MCF 10A (cell line): Measurements from ENCODE around the gene KCNC1. TPM values are rescaled to one million over a fixed set of nuclear protein-coding genes. Genes with fewer than 3 reads are reported as not detected.

Source experiments
- BruUV-seq: library from RNA; stranded (reverse); fragments of 400-500 nt; replicated peaks from 2 replicates; lab custom pipeline; 2021; lab: Mats Ljungman, UMichigan
- CTCF ChIA-PET: fragments of 300-600 bp; sonication (Branson Sonifier 250); formaldehyde crosslinking; extraction: SDS; loops from one replicate; lab custom pipeline; 2021; ENCODE audit warnings: antibody characterized with exemption, inconsistent platforms; lab: Yijun Ruan, JAX
- POLR2A ChIA-PET: fragments of 300-600, 350-650 bp; sonication (Branson Sonifier 250); formaldehyde crosslinking; extraction: SDS; loops from one replicate; lab custom pipeline; 2020; ENCODE audit warnings: antibody characterized with exemption, inconsistent platforms; lab: Yijun Ruan, JAX
- DNase-seq: peaks from one replicate; pipeline ENCODE4 v3.0.0-alpha.2; 2018; ENCODE audit not compliant: unreplicated experiment
- H3K27ac Mint-ChIP-seq: one replicate; pipeline ENCODE4 v1.8.0; 2022; ENCODE audit warnings: mild to moderate bottlenecking, low read depth, mixed read lengths; ENCODE audit not compliant: unreplicated experiment
- H3K27me3 Mint-ChIP-seq: one replicate; pipeline ENCODE4 v1.8.0; 2022; ENCODE audit warnings: mixed read lengths; ENCODE audit not compliant: insufficient read depth, unreplicated experiment
- H3K36me3 Mint-ChIP-seq: one replicate; pipeline ENCODE4 v1.8.0; 2022; ENCODE audit warnings: mild to moderate bottlenecking, moderate library complexity, mixed read lengths; ENCODE audit not compliant: insufficient read depth, unreplicated experiment
- H3K4me1 Mint-ChIP-seq: one replicate; pipeline ENCODE4 v1.8.0; 2022; ENCODE audit warnings: mixed read lengths; ENCODE audit not compliant: insufficient read depth, unreplicated experiment
- H3K4me3 Mint-ChIP-seq: one replicate; pipeline ENCODE4 v1.8.0; 2022; ENCODE audit warnings: mild to moderate bottlenecking, moderate library complexity, mixed read lengths; ENCODE audit not compliant: unreplicated experiment
- H3K9me3 Mint-ChIP-seq: one replicate; pipeline ENCODE4 v1.8.0; 2022; ENCODE audit warnings: mixed read lengths; ENCODE audit not compliant: unreplicated experiment
- CTCF ChIP-seq: fragments of 200-600 bp; IDR thresholded peaks from one replicate; pipeline ENCODE4 v1.8.0; 2022; ENCODE audit warnings: antibody characterized with exemption, mild to moderate bottlenecking; ENCODE audit not compliant: unreplicated experiment
- intact Hi-C: fragments of 100-400 bp; cut with micrococcal nuclease; formaldehyde crosslinking; loops from 2 replicates; pipeline ENCODE4 v1.14.1; 2022
- total RNA-seq: library from RNA; stranded (reverse); gene quantifications from 2 replicates; pipeline ENCODE4 v1.2.3, GENCODE V29; 2022

KCNC1 gene
- total RNA-seq, 1 experiment from 2014 or later: not detected

GRCh38 chr11:17694494-17695110 lies 40.0 kb upstream of the KCNC1 start:
- DNase-seq: no peak
- Mint-ChIP-seq H3K4me1 (no peaks in the 10 kb centered on the region), H3K36me3 (no peaks in the 10 kb centered on the region), H3K9me3 (no peaks in the 10 kb centered on the region), H3K27ac (no peak overlapping the region), H3K4me3 (no peak overlapping the region), H3K27me3 (peaks cover 61% of the 10 kb centered on the region)
- no peak for TF ChIP-seq CTCF
- BruUV-seq: no TSS peak
- intact Hi-C loops: no loop called here
- ChIA-PET CTCF (no interaction called here), POLR2A (no interaction called here)

- Mint-ChIP-seq H3K9me3 (no peaks in the 10 kb centered on the region), H3K27ac (no peak overlapping the region), H3K4me3 (no peak overlapping the region), H3K4me1 (no peaks in the 10 kb centered on the region), H3K36me3 (no peaks in the 10 kb centered on the region), H3K27me3 (peaks cover 60% of the 10 kb centered on the region)
- intact Hi-C loops: no loop called here
- POLR2A ChIA-PET: no interaction called here
- no TSS peak for BruUV-seq
- CTCF ChIA-PET: interaction anchor here (0.5 to 1.5 kb wide), 2 partner anchors 35 to 463 kb away, joined by 4 to 6 read pairs; no protein-coding TSS in a partner anchor
- no peak for DNase-seq
- TF ChIP-seq CTCF: no peak
Observed at GRCh38 chr11:17695454-17696441, 38.8 kb upstream of the KCNC1 start.

GRCh38 chr11:17696741-17697140 lies 37.8 kb upstream of the KCNC1 start:
- ChIA-PET POLR2A (no interaction called here), CTCF (interaction anchor here (1.5 kb wide), 1 partner anchor 34 kb away, joined by 6 read pairs; no protein-coding TSS in a partner anchor)
- BruUV-seq: no TSS peak
- Mint-ChIP-seq H3K36me3 (no peaks in the 10 kb centered on the region), H3K27ac (no peak overlapping the region), H3K4me3 (no peak overlapping the region), H3K4me1 (no peaks in the 10 kb centered on the region), H3K27me3 (peaks cover 50% of the 10 kb centered on the region), H3K9me3 (no peaks in the 10 kb centered on the region)
- intact Hi-C loops: no loop called here
- DNase-seq: no peak
- TF ChIP-seq CTCF: no peak
